GM10847 (cell line): ENCODE measurements around the gene WIF1.

ENCODE experiments used
- POLR2A ChIP-seq: IDR thresholded peaks from 2 replicates; pipeline ENCODE4 v1.6.1; 2011; ENCODE audit not compliant: insufficient read length; ENCODE audit errors: extremely low read depth

Gene WIF1

DNA sequence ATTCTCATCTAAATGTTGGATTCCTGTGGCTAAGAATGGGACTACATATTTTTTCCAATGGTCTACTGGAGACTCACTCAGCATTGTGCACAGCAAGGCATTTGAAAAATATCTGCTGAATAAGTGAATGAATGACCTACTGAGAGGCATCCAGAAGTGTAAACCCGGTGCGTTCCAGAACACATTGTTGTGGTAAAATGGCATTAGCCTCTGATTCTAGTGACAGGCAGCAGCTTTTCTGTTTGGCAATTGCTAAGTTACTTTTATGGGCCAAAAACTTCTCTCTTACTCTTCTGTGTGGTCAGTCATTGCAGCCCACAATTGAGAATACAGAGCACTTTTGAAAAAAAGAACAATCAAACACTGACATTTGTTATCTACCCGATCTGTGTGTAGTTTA is 36.5 kb downstream of the WIF1 start:
- no peak for TF ChIP-seq POLR2A

DNA sequence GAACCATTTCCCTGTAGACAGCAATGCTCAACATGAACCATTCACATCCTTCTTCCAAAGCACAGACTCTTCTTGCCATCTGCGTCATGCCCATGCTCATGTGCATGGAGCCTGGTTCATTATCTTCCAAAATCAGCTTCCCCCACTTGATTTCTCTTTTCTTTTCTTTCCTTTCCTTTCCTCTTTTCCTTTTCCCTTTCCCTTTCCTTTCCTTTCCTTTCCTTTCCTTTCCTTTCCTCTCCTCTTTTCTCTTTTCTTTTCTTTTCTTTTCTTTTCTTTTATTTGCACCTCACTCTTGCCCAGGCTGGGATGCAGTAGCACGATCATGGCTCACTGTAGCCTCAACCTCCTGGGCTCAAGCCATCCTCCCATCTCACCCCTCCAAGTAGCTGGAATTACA is 37.5 kb downstream of the WIF1 start:
- no peak for TF ChIP-seq POLR2A

- no peak for TF ChIP-seq POLR2A
Observed at GRCh38 chr12:65082406-65082805, 38.7 kb downstream of the WIF1 start.

DNA sequence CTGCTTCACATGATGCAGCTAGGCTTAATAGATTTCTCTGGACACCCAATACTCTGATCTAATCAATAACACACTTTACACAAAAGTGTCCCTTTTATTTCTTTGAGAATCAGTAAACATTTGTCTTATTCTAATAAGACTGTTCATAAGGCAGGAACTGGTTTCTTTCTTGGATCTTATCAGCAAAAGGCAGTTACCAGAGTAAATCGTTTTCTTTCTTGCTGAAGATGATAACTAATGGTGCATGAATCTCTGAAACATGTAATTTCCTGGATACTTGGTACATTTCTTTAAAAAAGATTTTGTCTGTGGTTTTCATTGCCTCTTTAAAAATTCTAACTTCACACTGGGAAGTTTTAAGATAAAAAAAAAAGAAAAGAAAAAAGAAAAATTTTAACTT is 39.6 kb downstream of the WIF1 start:
- TF ChIP-seq POLR2A, result no peak

GRCh38 chr12:65074932-65075331 is 46.2 kb downstream of the WIF1 start:
- no peak for TF ChIP-seq POLR2A

- no peak for TF ChIP-seq POLR2A
Observed at GRCh38 chr12:65069336-65069735, 51.8 kb downstream of the WIF1 start.

DNA sequence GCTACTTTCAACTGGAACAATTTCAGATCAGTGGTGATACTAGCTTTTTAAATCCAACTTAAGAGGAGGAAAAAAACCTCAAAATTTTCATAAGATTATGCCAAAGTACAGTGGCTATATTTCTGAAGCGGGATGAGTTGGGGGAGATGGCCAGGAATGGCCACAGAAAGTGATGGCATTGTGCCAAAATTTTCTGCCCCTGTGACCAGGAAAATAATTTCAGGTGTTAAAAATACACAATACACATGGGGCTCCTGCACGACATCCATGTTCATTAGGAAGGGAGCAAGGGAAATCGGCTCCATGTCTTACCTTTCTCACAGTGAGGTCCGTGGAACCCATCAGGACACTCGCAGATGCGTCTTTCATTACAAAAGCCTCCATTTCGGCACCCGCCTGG is 53.7 kb downstream of the WIF1 start:
- no peak for TF ChIP-seq POLR2A

DNA sequence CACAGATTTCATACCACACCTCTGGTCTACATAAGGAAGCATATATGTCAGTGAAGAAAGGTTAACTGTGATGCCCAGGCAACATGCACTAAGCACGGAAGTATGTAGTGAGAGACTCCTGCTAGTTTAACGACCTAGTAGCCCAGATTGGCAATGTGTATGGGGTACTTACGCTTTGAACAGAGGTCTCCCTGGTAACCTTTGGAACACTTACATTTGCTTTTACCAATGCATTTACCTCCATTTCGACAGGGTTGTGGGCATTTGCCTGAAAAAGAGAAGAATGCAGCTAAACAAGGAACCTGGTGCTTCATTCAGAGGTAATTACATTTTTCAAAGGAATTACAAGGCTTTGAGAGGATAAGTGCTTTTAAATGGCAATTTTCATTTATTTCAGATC is 65.2 kb downstream of the WIF1 start:
- TF ChIP-seq POLR2A, result no peak

- no peak for TF ChIP-seq POLR2A
Observed at GRCh38 chr12:65051218-65051617, 69.9 kb downstream of the WIF1 start.

- no peak for TF ChIP-seq POLR2A
Observed at GRCh38 chr12:65045269-65045668, 75.8 kb downstream of the WIF1 start.

- TF ChIP-seq POLR2A, result no peak
Observed at GRCh38 chr12:65039301-65039700, 81.8 kb downstream of the WIF1 start.

- TF ChIP-seq POLR2A, result no peak
Observed at GRCh38 chr12:65025136-65025535, 96.0 kb downstream of the WIF1 start.

GRCh38 chr12:65023485-65023884 is 97.6 kb downstream of the WIF1 start:
- no peak for TF ChIP-seq POLR2A

GRCh38 chr12:65022960-65023359 is 98.1 kb downstream of the WIF1 start:
- no peak for TF ChIP-seq POLR2A

DNA sequence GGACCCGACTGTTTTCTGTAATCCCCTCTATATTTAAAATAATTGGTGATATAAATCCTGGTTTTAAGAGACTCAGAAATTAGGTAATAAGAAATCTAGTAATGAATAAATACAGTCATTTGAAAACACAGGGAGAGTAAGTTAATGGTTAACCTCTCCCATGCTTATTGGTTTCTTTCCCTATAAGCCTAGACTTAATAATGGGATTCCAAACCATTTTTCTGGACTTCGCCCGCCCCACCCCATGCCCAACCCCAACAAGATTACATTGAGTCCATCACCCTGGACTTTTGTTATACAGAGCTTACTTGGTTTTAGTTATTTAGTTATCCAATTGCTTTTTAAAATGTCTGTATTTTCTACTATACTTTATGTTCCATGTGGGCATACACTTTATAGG is 98.7 kb downstream of the WIF1 start:
- no peak for TF ChIP-seq POLR2A

DNA sequence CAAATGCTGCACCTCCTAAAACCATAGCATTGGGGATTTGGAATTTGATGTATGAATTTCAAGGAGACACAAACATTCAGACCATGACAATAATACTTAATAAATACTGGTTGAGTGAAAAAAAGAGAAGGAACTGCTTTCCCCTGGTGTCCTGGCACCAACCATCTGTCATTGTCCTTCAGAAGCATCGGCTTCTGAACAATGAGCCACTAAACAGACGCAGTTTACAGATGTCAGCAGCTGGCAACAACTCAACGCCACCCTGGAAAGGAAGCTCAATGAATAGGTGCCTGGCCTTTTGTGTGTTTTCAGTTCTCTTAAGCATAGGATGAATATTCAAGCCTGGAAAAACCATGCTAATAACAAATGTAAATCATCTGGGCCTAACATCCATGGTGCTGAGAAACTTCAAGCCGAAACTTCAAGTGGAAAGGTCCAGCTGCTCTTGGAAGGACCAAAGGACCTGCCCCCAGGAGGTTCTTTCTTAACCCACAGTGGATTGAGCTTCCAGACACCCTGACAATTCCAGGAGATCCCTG is 101.3 kb downstream of the WIF1 start:
- no peak for TF ChIP-seq POLR2A

DNA sequence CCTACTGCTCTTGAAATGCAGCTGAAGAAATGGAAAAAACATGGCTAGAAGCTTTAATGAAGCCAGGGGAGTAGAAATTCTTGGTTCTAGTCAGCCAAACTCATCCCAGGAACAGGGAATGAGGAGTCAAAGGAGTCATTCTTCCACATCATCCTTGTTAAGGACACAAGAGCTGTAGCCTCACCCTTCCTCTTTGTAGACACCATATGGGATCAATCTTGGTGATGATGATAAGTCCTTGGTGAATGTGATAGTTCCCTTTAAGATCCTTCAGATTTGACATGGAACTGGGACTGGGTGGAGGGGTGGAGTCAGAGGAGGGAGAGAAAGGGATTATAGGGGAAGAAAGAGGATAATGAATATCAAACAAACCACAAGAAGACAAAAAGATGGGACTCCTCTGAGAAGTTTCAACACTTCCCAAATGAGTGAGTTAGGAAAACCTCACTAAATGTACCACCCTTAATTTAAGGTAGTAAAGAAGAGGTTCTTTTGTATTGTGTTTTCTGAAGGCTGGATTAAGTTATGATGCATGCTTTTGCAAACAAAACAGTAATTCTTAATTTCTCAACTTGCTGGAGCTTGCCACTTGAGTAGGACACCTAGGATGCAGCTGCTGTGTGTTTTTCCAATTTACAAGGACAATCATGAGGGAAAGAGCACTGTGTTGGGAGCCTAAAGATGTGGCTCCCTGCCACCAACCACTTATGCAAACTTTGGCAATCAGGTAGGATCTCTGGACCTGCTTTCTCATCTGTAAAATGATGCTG is 104.0 kb downstream of the WIF1 start:
- TF ChIP-seq POLR2A, result no peak
